GM19397 (cell line): Measurements from ENCODE around the gene BNC1.
"Not testable (repeated sequence)": the region's sequence is repeated elsewhere in the genome, so short reads cannot be mapped to it uniquely, and the experiment has no call there.

Experiments used
- ATAC-seq: cut with Tn5 transposase; IDR thresholded peaks from one replicate; pipeline ENCODE4 v1.9.1; 2021; ENCODE audit warnings: mild to moderate bottlenecking, moderate library complexity; ENCODE audit not compliant: unreplicated experiment

The BNC1 gene

GRCh38 chr15:83262181-83262580 lies 22.3 kb downstream of the BNC1 start:
- ATAC-seq: not testable (repeated sequence)

DNA sequence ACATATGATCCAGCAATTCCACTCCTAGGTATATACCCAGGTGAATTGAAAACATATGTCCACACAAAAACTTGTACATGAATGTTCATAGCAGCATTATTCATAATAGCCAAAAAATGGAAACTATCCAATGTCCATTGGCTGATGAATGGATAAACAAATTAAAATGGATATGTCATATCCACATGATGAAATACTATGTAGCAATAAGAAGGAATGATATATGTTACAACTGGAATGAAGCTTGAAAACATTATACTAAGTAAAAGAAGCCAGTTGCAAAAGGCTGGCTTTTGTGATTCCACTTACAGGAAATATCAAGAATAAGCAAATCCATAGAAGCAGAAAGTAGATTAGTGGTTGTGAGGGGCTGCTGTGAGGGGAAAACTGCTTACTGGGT lies 33.7 kb downstream of the BNC1 start:
- no peak for ATAC-seq

DNA sequence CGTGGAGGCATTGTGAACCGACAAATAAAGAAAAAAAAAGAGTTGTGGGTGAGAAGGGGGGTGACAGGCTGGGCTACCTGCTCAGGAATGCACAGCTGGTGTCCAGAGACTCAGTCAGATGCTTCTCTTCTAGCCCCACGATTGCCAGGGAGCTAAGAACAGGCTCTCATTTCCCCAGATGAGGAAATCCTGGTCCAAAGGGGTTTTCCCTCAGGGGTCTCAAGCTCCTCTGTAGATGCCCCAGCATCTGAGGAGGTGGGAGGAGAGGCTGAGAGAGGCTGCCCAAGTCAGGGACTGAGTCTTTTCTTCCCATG lies 35.5 kb downstream of the BNC1 start:
- no peak for ATAC-seq

GRCh38 chr15:83248151-83249029 lies 36.1 kb downstream of the BNC1 start:
- no peak for ATAC-seq

- no peak for ATAC-seq
Observed at GRCh38 chr15:83243634-83244033, 40.8 kb downstream of the BNC1 start.

- ATAC-seq: no peak
Observed at GRCh38 chr15:83230242-83230641, 54.2 kb downstream of the BNC1 start.

DNA sequence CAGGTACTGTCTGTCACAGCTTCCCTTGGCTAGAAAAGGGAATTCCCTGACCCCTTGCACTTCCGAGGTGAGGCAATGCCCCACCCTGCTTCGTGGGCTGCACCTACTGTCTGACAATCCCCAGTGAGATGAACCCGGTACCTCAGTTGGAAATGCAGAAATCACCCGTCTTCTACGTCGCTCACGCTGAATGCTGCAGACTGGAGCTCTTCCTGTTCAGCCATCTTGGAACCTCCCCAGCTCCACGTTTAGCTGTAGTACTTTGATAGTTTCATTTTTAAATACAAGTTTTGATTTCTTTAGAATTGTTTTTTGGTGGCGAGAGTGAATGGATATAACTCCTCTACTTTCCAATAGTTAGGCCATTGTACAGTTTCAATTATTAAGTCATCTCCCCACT lies 59.0 kb downstream of the BNC1 start:
- no peak for ATAC-seq

GRCh38 chr15:83221781-83222180 lies 62.7 kb downstream of the BNC1 start:
- ATAC-seq: not testable (repeated sequence)

DNA sequence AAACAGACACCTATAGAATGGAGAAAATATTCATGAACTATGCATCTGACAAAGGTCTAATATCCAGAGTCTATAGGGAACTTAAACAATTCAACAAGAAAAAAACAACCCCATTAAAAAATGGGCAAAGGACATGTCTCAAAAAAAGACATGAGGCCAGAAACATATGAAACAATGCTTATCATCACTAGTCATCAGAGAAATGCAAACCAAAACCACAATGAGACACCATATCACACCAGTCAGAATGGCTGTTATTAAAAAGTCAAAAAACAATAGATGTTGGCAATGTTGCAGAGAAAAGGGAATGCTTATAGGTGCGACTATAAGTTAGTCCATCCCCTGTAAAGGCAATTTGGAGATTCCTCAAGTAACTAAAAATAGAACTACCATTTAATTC lies 65.4 kb downstream of the BNC1 start:
- no peak for ATAC-seq

- no peak for ATAC-seq
Observed at GRCh38 chr15:83215306-83215705, 69.2 kb downstream of the BNC1 start.

GRCh38 chr15:83210619-83211018 lies 73.8 kb downstream of the BNC1 start:
- no peak for ATAC-seq

DNA sequence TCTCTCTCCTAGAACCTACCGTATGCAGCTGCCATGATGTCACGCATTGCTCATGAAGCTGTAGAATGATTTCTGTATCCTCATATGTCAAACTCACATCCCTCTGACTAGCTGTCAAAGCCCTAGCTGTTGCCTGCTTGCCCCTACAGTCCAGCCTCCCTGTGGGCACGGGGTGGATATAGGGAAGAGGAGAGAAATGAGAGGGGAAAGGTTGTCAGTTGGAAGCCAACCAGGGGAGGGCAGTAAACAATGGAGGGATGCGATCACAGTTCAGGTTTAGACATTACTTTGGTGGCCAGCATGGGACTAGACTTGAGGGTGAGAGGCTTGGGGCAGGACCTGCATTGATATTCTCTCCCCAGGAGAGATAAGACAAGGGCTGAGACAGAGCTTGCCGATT lies 75.1 kb downstream of the BNC1 start:
- no peak for ATAC-seq

DNA sequence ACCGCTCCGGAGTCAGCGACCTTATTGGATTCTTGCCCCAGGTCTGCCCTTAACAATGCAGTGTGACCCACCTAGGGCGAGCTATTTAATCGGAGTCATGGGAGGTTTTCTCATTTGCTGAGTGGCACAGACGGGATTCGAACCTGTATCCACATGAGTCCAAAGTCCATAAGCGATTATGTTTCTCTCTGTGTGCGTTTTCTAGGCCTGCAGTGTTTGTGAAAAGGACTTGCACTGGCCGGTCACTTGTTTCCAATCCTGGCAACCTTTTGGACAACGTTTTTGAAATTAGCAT lies 76.2 kb downstream of the BNC1 start:
- no peak for ATAC-seq

GRCh38 chr15:83207660-83208366 lies 76.7 kb downstream of the BNC1 start, which contains the start of gene HDGFL3:
HDGFL3 (minus strand) TSS chr15:83207823; CDS start chr15:83207414, 409 bp downstream.
- ATAC-seq: peak; percentile 50

DNA sequence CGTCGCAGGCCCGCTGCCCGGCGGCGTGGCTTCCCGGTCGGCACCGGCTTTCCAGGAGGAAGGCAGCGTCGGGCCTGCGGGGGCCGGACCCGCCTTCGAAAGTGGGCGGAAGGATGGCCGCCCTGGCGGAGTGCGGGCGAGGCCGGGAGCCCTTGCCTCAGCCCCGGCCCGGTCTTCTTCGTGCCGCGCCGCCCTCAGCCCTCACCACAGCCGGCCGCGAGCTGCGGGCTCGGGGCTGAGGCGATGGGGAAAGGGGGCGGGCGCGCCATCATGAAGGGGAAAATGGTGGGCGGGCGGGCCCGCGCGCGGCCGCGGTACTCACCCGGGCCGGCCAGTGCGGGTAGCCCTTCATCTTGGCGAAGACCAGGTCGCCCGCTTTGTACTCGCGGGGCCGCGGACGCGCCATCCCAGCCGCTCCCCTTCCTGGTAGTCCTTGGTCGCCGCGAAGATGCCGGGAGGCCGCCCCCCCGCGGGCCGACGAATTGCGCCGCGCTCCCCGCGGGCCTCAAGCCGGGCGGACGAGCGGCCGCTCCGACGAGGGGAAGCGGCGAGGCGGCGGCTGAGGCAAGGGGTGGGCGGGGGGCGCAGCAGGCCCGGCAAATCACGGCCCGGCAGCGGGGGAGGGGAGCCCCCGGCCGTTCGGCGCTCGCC lies 77.3 kb downstream of the BNC1 start:
- ATAC-seq: peak; percentile 47

DNA sequence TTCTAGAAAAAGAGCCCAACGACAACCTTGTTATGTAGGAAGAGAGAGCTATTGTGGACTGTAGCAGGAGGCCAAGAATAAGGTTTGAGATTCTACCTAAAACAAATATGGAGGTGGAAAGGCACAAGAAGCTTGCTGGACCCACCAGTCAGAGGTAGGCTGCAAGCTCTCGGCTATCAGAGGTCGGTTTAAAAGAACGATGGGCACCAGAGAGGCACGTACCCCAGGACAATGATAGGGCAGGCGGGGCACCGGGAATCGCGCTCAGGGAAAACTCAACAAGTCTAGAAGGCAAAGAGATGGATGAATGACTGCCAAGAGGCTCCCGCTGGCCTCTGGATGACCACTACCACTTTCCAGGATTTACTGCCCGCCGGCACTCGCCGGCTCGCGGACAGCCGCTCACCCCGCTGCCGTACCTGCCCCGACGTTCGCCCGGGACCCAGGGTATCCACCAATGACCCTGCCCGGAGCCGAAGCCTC lies 77.9 kb downstream of the BNC1 start:
- ATAC-seq: no peak
